GM12878 (cell line): Measurements from ENCODE around the gene APOBEC3H. TPM values are rescaled to one million over a fixed set of nuclear protein-coding genes. Genes with fewer than 3 reads are reported as not detected.

Source experiments
- BACH1 ChIP-seq: fragments of 450-650 bp; IDR thresholded peaks from 2 replicates; pipeline ENCODE4 v1.6.1; 2017; ENCODE audit warnings: mild to moderate bottlenecking, borderline replicate concordance
- BHLHE40 ChIP-seq, 2 experiments: fragments of 450-650 bp in 1 of 2; IDR thresholded peaks; 2 replicates each; pipeline ENCODE4 v1.6.1; 2011 to 2017; ENCODE audit warnings: low read depth in 2 of 2, borderline replicate concordance in 1 of 2, improper control_type of control experiment in 1 of 2, low read length in 1 of 2, mild to moderate bottlenecking in 1 of 2
- CREM ChIP-seq: IDR thresholded peaks from 2 replicates; pipeline ENCODE4 v1.6.1; 2014; ENCODE audit warnings: antibody characterized with exemption, low read depth
- DPF2 ChIP-seq: fragments of 450-650 bp; IDR thresholded peaks from 2 replicates; pipeline ENCODE4 v1.6.1; 2017; ENCODE audit warnings: mild to moderate bottlenecking
- GATAD2B ChIP-seq: fragments of 450-650 bp; conservative IDR thresholded peaks from 2 replicates; pipeline ENCODE4 v1.6.1; 2017; ENCODE audit warnings: low read depth, mild to moderate bottlenecking, moderate library complexity
- HDAC2 ChIP-seq: fragments of 200-600 bp; sonication (generic); IDR thresholded peaks from 2 replicates; pipeline ENCODE4 v1.6.1; 2017
- JUNB ChIP-seq: IDR thresholded peaks from 2 replicates; pipeline ENCODE4 v1.6.1; 2016; ENCODE audit warnings: antibody characterized with exemption, mild to moderate bottlenecking
- KLF5 ChIP-seq: fragments of 450-650 bp; IDR thresholded peaks from 2 replicates; pipeline ENCODE4 v1.6.1; 2014; ENCODE audit warnings: mild to moderate bottlenecking; ENCODE audit not compliant: partially characterized antibody
- MEF2B ChIP-seq: fragments of 450-650 bp; IDR thresholded peaks from 2 replicates; pipeline ENCODE4 v1.6.1; 2018; ENCODE audit warnings: mild to moderate bottlenecking, moderate library complexity; ENCODE audit not compliant: partially characterized antibody, poor library complexity, severe bottlenecking
- NR2F1 ChIP-seq: fragments of 450-650 bp; conservative IDR thresholded peaks from 2 replicates; pipeline ENCODE4 v1.6.1; 2017; ENCODE audit warnings: mild to moderate bottlenecking
- PKNOX1 ChIP-seq: fragments of 450-650 bp; IDR thresholded peaks from 2 replicates; pipeline ENCODE4 v1.6.1; 2016; ENCODE audit warnings: mild to moderate bottlenecking
- RB1 ChIP-seq: fragments of 450-650 bp; formaldehyde crosslinking; IDR thresholded peaks from 2 replicates; pipeline ENCODE4 v1.6.1; 2017; ENCODE audit warnings: mild to moderate bottlenecking, borderline replicate concordance
- RFX5 ChIP-seq: IDR thresholded peaks from 2 replicates; pipeline ENCODE4 v1.6.1; 2011; ENCODE audit warnings: low read depth, low read length, improper control_type of control experiment
- RUNX3 ChIP-seq: IDR thresholded peaks from 2 replicates; pipeline ENCODE4 v1.6.1; 2012; ENCODE audit warnings: low read length, inconsistent platforms
- SKIL ChIP-seq: fragments of 450-650 bp; IDR thresholded peaks from 2 replicates; pipeline ENCODE4 v1.6.1; 2017; ENCODE audit warnings: mild to moderate bottlenecking, low read depth, inconsistent platforms; ENCODE audit not compliant: poor library complexity, severe bottlenecking
- TAF1 ChIP-seq: IDR thresholded peaks from 2 replicates; pipeline ENCODE4 v1.6.1; 2011; ENCODE audit warnings: mild to moderate bottlenecking, low read depth, low read length, borderline replicate concordance
- TCF12 ChIP-seq: IDR thresholded peaks from 2 replicates; pipeline ENCODE4 v1.6.1; 2011; ENCODE audit warnings: low read depth, mild to moderate bottlenecking, low read length
- ZBTB40 ChIP-seq: fragments of 450-650 bp; IDR thresholded peaks from 2 replicates; pipeline ENCODE4 v1.6.1; 2016; ENCODE audit warnings: mild to moderate bottlenecking, moderate library complexity, borderline replicate concordance
- ZNF687 ChIP-seq: fragments of 450-650 bp; IDR thresholded peaks from 2 replicates; pipeline ENCODE4 v1.6.1; 2017; ENCODE audit warnings: mild to moderate bottlenecking, moderate library complexity
- polyA plus RNA-seq, 11 experiments: library from polyadenylated mRNA; depleted of rRNA in 4 of 11; unstranded in 6 of 11; stranded (reverse) in 5 of 11; fragments of >200 nt; fragmentation: Nextera tagmentation in 4 of 11; fragmentation: Illumina TruSeq in 1 of 11; extraction: Ambion mirVana in 4 of 11; extraction: Trizol in 1 of 11; gene quantifications; 1 replicate in 1 of 11; 2 replicates in 10 of 11; pipeline versions ENCODE4 v1.2.1 to v1.2.3, GENCODE V29; 2011 to 2016; ENCODE audit warnings: inconsistent platforms in 2 of 11, missing spikeins in 2 of 11, low read depth in 1 of 11
- total RNA-seq, 4 experiments: library from RNA; depleted of rRNA in 3 of 4; stranded (reverse); fragments of >200 nt in 3 of 4; fragmentation: Illumina TruSeq in 1 of 4; extraction: Trizol in 1 of 4; gene quantifications; 2 replicates each; pipeline versions ENCODE4 v1.2.1 to v1.2.3, GENCODE V29; 2013 to 2021

Gene APOBEC3H
- total and polyA plus RNA-seq, 10 of the 15 experiments (the other 5 are each of a cell fraction or from before 2014, with no cell fraction given): 7.5 to 23.0 (median 14.8) TPM

- TF ChIP-seq ZBTB40 (no peak; the same call in 1 of the 2 replicates), DPF2 (peak; percentile 94), JUNB (peak; percentile 29; the same call in 1 of the 2 replicates), RUNX3 (peak; percentile 79), BHLHE40 (IDR thresholded peaks at IDR 0.05; ENCODE audit: borderline replicate concordance in 1 of 2, low read depth in 2 of 2, low read length in 1 of 2) (peak; percentile 70 to 76; a peak in 3 of 4 replicates), NR2F1 (peak; percentile 83; the same call in 1 of the 2 replicates), SKIL (peak; percentile 91), CREM (peak; percentile 25; the same call in 1 of the 2 replicates), KLF5 (peak; percentile 84), RB1 (no peak), BACH1 (peak; percentile 98), TAF1 (no peak), GATAD2B (no peak; the same call in 1 of the 2 replicates), RFX5 (no peak), MEF2B (peak; percentile 78), TCF12 (peak; percentile 36; the same call in 1 of the 2 replicates), HDAC2 (no peak), PKNOX1 (peak; percentile 38), ZNF687 (peak; percentile 50; the same call in 1 of the 2 replicates)
Observed at GRCh38 chr22:39117585-39118191, 20.6 kb downstream of the APOBEC3H start (continued).
